HFFc6 (cell line): ENCODE results near the gene CDC40. TPM values are rescaled to one million over a fixed set of nuclear protein-coding genes. Genes with fewer than 3 reads are reported as not detected.

Experiments
- DNase-seq: peaks from one replicate; pipeline ENCODE4 v3.0.0-alpha.2; 2018
- H3K27ac Mint-ChIP-seq: 2 replicates; pipeline ENCODE4 v1.8.0; 2020; ENCODE audit warnings: mild to moderate bottlenecking, mixed read lengths
- H3K27me3 Mint-ChIP-seq: 2 replicates; pipeline ENCODE4 v1.8.0; 2021; ENCODE audit warnings: mild to moderate bottlenecking, moderate library complexity, mixed read lengths; ENCODE audit not compliant: insufficient read depth
- H3K36me3 Mint-ChIP-seq: 2 replicates; pipeline ENCODE4 v1.8.0; 2021; ENCODE audit warnings: low read depth, mixed read lengths
- H3K4me1 Mint-ChIP-seq: 2 replicates; pipeline ENCODE4 v1.8.0; 2020; ENCODE audit warnings: low read depth, mixed read lengths
- H3K4me3 Mint-ChIP-seq: 2 replicates; pipeline ENCODE4 v1.8.0; 2020; ENCODE audit warnings: mild to moderate bottlenecking, moderate library complexity, mixed read lengths
- H3K9me3 Mint-ChIP-seq: 2 replicates; pipeline ENCODE4 v1.8.0; 2020; ENCODE audit warnings: mild to moderate bottlenecking, mixed read lengths
- total RNA-seq, 6 experiments: library from RNA; stranded (reverse); fragmentation: NEBNext Ultra II Directional; extraction: Animal tissue kit (Norgen Biotek cat#: 25700); gene quantifications; 2 replicates in 1 of 6; 3 replicates in 5 of 6; pipeline ENCODE4 v1.2.3, GENCODE V29; 2021
- TF ChIP-seq, protein P1 (sequence below): fragments of 200-600 bp; sonication (generic); IDR thresholded peaks from 2 replicates; pipeline ENCODE4 v1.5.0; 2021; ENCODE audit warnings: antibody characterized with exemption, mild to moderate bottlenecking

The CDC40 gene
- total RNA-seq, 6 experiments from 2014 or later, result 18.7 to 20.1 (median 19.6) TPM

DNA sequence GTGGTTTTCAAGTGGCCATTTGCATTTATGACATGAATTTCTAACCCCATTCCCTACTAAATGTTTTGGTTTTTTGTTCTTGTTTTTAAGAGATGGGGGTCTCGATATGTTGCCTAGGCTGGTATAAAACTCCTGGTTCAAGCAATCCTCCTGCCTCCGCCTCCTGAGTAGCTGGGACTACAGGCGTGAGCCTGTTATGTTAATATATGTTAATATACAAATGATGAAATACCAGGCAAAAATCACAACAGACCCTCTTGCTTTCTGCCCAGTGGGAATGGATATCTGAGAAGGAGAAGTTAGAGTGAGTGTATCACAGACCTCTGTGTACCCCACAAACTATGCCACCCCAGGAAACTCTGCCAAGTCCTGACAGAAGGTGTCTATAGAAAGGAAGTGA lies 66.2 kb downstream of the CDC40 start:
- Mint-ChIP-seq H3K9me3 (no peaks in the 10 kb centered on the region), H3K36me3 (no peaks in the 10 kb centered on the region), H3K27ac (no peak overlapping the region), H3K4me3 (no peak overlapping the region), H3K27me3 (peaks cover 2% of the 10 kb centered on the region), H3K4me1 (no peaks in the 10 kb centered on the region)
- DNase-seq, result no peak
- TF ChIP-seq, protein P1, sequence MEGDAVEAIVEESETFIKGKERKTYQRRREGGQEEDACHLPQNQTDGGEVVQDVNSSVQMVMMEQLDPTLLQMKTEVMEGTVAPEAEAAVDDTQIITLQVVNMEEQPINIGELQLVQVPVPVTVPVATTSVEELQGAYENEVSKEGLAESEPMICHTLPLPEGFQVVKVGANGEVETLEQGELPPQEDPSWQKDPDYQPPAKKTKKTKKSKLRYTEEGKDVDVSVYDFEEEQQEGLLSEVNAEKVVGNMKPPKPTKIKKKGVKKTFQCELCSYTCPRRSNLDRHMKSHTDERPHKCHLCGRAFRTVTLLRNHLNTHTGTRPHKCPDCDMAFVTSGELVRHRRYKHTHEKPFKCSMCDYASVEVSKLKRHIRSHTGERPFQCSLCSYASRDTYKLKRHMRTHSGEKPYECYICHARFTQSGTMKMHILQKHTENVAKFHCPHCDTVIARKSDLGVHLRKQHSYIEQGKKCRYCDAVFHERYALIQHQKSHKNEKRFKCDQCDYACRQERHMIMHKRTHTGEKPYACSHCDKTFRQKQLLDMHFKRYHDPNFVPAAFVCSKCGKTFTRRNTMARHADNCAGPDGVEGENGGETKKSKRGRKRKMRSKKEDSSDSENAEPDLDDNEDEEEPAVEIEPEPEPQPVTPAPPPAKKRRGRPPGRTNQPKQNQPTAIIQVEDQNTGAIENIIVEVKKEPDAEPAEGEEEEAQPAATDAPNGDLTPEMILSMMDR, result no peak

- peaks cover 5% of the 10 kb centered on the region for H3K27me3 Mint-ChIP-seq
- H3K4me1 Mint-ChIP-seq, result no peaks in the 10 kb centered on the region
- no peak for DNase-seq
- no peaks in the 10 kb centered on the region for H3K9me3 Mint-ChIP-seq
- H3K4me3 Mint-ChIP-seq, result no peak overlapping the region
- H3K36me3 Mint-ChIP-seq, result no peaks in the 10 kb centered on the region
- H3K27ac Mint-ChIP-seq, result no peak overlapping the region
- TF ChIP-seq, protein P1, result no peak
Observed at GRCh38 chr6:110246900-110247546, 66.8 kb downstream of the CDC40 start.

GRCh38 chr6:110250058-110250457 lies 69.8 kb downstream of the CDC40 start:
- Mint-ChIP-seq H3K27me3 (peaks cover 5% of the 10 kb centered on the region), H3K36me3 (no peaks in the 10 kb centered on the region), H3K4me3 (no peak overlapping the region), H3K9me3 (no peaks in the 10 kb centered on the region), H3K4me1 (no peaks in the 10 kb centered on the region), H3K27ac (no peak overlapping the region)
- TF ChIP-seq, protein P1, result no peak
- DNase-seq, result no peak

GRCh38 chr6:110250838-110251237 lies 70.6 kb downstream of the CDC40 start:
- no peaks in the 10 kb centered on the region for H3K4me1 Mint-ChIP-seq

GRCh38 chr6:110255211-110255750 lies 75.1 kb downstream of the CDC40 start:
- peak; percentile 6 for DNase-seq
- Mint-ChIP-seq H3K36me3 (no peaks in the 10 kb centered on the region), H3K4me1 (no peaks in the 10 kb centered on the region), H3K9me3 (no peaks in the 10 kb centered on the region), H3K27ac (no peak overlapping the region), H3K27me3 (peaks cover 9% of the 10 kb centered on the region; the same call in 1 of the 2 replicates), H3K4me3 (no peak overlapping the region)
- TF ChIP-seq, protein P1, result no peak

More at GRCh38 chr6:110250838-110251237, 70.6 kb downstream of the CDC40 start:
- Mint-ChIP-seq H3K27me3 (peaks cover 6% of the 10 kb centered on the region), H3K9me3 (no peaks in the 10 kb centered on the region), H3K36me3 (no peaks in the 10 kb centered on the region), H3K4me3 (no peak overlapping the region), H3K27ac (no peak overlapping the region)
- TF ChIP-seq, protein P1, result no peak
- no peak for DNase-seq
